B cell (primary cell): ENCODE data around the gene LTB4R. TPM values are rescaled to one million over a fixed set of nuclear protein-coding genes. Genes with fewer than 3 reads are reported as not detected.

Source experiments
- ATAC-seq: fragments of 200-7000 bp; cut with Tn5 transposase; one replicate; pipeline ENCODE4 v1.10.0; 2021; ENCODE audit warnings: low read depth, mild to moderate bottlenecking, moderate number of reproducible peaks, moderate library complexity
- CTCF ChIA-PET: fragments of 350-600 bp; sonication (Branson Sonifier 250); formaldehyde crosslinking; loops from one replicate; lab custom pipeline; 2021; ENCODE audit warnings: antibody characterized with exemption, inconsistent platforms; lab: Charles Lee
- POLR2A ChIA-PET: fragments of 350-600 bp; sonication (Branson Sonifier 250); formaldehyde crosslinking; loops from one replicate; lab custom pipeline; 2021; ENCODE audit warnings: antibody characterized with exemption; lab: Charles Lee
- DNase-seq: peaks from one replicate; pipeline ENCODE4 v3.0.0; 2013
- H2AFZ ChIP-seq: 2 replicates; pipeline ENCODE4 v1.6.1; 2012; ENCODE audit warnings: mild to moderate bottlenecking, low read depth, low read length; ENCODE audit not compliant: insufficient read depth, poor library complexity, severe bottlenecking
- H3K27ac ChIP-seq, 2 donors: 1 replicate in 1 of 2; 2 replicates in 1 of 2; pipeline ENCODE4 v1.5.1; 2012 to 2013; ENCODE audit warnings: low read length in 2 of 2, mild to moderate bottlenecking in 2 of 2, moderate library complexity in 1 of 2
- H3K27me3 ChIP-seq, 4 experiments: fragments of 200-600 bp in 1 of 4; sonication (generic) in 1 of 4; replicated peaks in 1 of 4; 1 replicate in 2 of 4; 2 replicates in 2 of 4; pipeline versions ENCODE4 v1.6.1 to v1.7.0; 2013 to 2016; ENCODE audit warnings: low read length in 3 of 4, mild to moderate bottlenecking in 2 of 4, mixed read lengths in 1 of 4, moderate library complexity in 1 of 4; ENCODE audit not compliant: insufficient read depth in 4 of 4, control insufficient read depth in 3 of 4; ENCODE audit errors: control extremely low read depth in 1 of 4
- H3K36me3 ChIP-seq, 2 experiments: replicated peaks in 1 of 2; 1 replicate in 1 of 2; 2 replicates in 1 of 2; pipeline versions ENCODE4 v1.6.1 to v1.7.1; 2013; ENCODE audit warnings: low read length in 1 of 2; ENCODE audit not compliant: insufficient read depth in 2 of 2, control insufficient read depth in 1 of 2; ENCODE audit errors: control extremely low read depth in 1 of 2, extremely low read depth in 1 of 2
- H3K4me1 ChIP-seq, 2 donors: fragments of 200-600 bp in 1 of 2; sonication (generic) in 1 of 2; 1 replicate in 1 of 2; 2 replicates in 1 of 2; pipeline versions ENCODE4 v1.5.1 to v1.6.1; 2013 to 2017; ENCODE audit warnings: low read length in 2 of 2; ENCODE audit not compliant: control insufficient read depth in 2 of 2, insufficient read depth in 2 of 2
- H3K4me2 ChIP-seq: replicated peaks from 2 replicates; pipeline ENCODE3; 2012; ENCODE audit warnings: mild to moderate bottlenecking, low read depth, low read length; ENCODE audit not compliant: poor library complexity, severe bottlenecking
- H3K4me3 ChIP-seq, 5 experiments: fragments of 200-600 bp in 1 of 5; sonication (generic) in 1 of 5; 1 replicate in 3 of 5; 2 replicates in 2 of 5; pipeline versions ENCODE4 v1.5.1 to v1.7.0; 2011 to 2016; ENCODE audit warnings: low read length in 4 of 5, mild to moderate bottlenecking in 4 of 5, low read depth in 2 of 5, control low read depth in 1 of 5, moderate library complexity in 1 of 5; ENCODE audit not compliant: insufficient read depth in 1 of 5; ENCODE audit errors: control extremely low read depth in 1 of 5, extremely low read depth in 1 of 5
- H3K79me2 ChIP-seq: fragments of 200-600 bp; sonication (generic); one replicate; pipeline ENCODE4 v1.6.0; 2016; ENCODE audit warnings: low read length; ENCODE audit not compliant: control insufficient read depth, insufficient read depth
- H3K9ac ChIP-seq: fragments of 200-600 bp; sonication (generic); 2 replicates; pipeline ENCODE4 v1.6.1; 2017; ENCODE audit warnings: mild to moderate bottlenecking, low read length, moderate library complexity
- H3K9me3 ChIP-seq, 3 donors: one replicate each; pipeline versions ENCODE4 v1.6.1 to v1.7.1; 2013; ENCODE audit warnings: low read length in 2 of 3; ENCODE audit not compliant: control insufficient read depth in 2 of 3, insufficient read depth in 1 of 3; ENCODE audit errors: control extremely low read depth in 1 of 3
- H4K20me1 ChIP-seq: 2 replicates; pipeline ENCODE4 v1.6.0; 2012; ENCODE audit warnings: mild to moderate bottlenecking, low read length; ENCODE audit not compliant: insufficient read depth, control insufficient read depth, poor library complexity, severe bottlenecking
- H3K27ac Mint-ChIP-seq: one replicate; pipeline ENCODE4 v1.8.0; 2021; ENCODE audit warnings: mixed read lengths
- H3K27me3 Mint-ChIP-seq: one replicate; pipeline ENCODE4 v1.8.0; 2021; ENCODE audit warnings: mixed read lengths
- H3K4me1 Mint-ChIP-seq: one replicate; pipeline ENCODE4 v1.8.0; 2021; ENCODE audit warnings: mixed read lengths
- H3K4me3 Mint-ChIP-seq: one replicate; pipeline ENCODE4 v1.8.0; 2021; ENCODE audit warnings: mixed read lengths
- H3K9me3 Mint-ChIP-seq: one replicate; pipeline ENCODE4 v1.8.0; 2022; ENCODE audit warnings: mixed read lengths; ENCODE audit not compliant: insufficient read depth
- CTCF ChIP-seq: fragments of 200-600 bp; IDR thresholded peaks from one replicate; pipeline ENCODE4 v1.8.0; 2022; ENCODE audit warnings: antibody characterized with exemption, mild to moderate bottlenecking
- EZH2 ChIP-seq: IDR thresholded peaks from 2 replicates; pipeline ENCODE4 v1.6.1; 2012; ENCODE audit warnings: borderline replicate concordance, low read depth, mild to moderate bottlenecking, moderate library complexity, low read length; ENCODE audit not compliant: insufficient read depth, poor library complexity, severe bottlenecking
- WGBS: methylation state at CpG from one replicate; pipeline ENCODE4 v1.1.5; 2013; ENCODE audit warnings: missing lambda C conversion rate; ENCODE audit not compliant: insufficient coverage; 5-methylcytosine and 5-hydroxymethylcytosine counted together
- intact Hi-C: fragments of 100-400 bp; cut with micrococcal nuclease; formaldehyde crosslinking; loops from one replicate; pipeline ENCODE4 v1.10.0; 2022
- polyA plus RNA-seq: library from polyadenylated mRNA; depleted of rRNA; stranded (reverse); fragments of >200 nt; gene quantifications from 2 replicates; pipeline ENCODE4 v1.2.3, GENCODE V29; 2012
- total RNA-seq, 2 donors: library from RNA; stranded (reverse); fragments of 120-200 nt in 1 of 2; gene quantifications; 1 replicate in 1 of 2; 2 replicates in 1 of 2; pipeline versions ENCODE4 v1.2.3 to v1.2.4, GENCODE V29; 2013 to 2022

LTB4R gene
- total and polyA plus RNA-seq, 2 donors (not counting 1 experiment from before 2014, with no cell fraction given): 8.8 to 19.1 TPM

- Mint-ChIP-seq H3K4me1 (peaks cover 44% of the 10 kb centered on the region), H3K27me3 (peaks cover 17% of the 10 kb centered on the region), H3K27ac (peak overlapping the region; percentile 76), H3K9me3 (no peaks in the 10 kb centered on the region), H3K4me3 (peak overlapping the region; percentile 93)
- Histone ChIP-seq H3K36me3 (peaks cover 0 to 8% of the 10 kb centered on the region in 2 experiments), H3K4me2 (peak overlapping the region; percentile 88), H2AFZ (no peak overlapping the region), H3K4me3 (peak overlapping the region in 2 of 5 experiments; percentile 37), H3K9me3 (peaks cover 0 to 9% (median 0%) of the 10 kb centered on the region in 3 donors), H3K4me1 (peaks cover 42 to 47% of the 10 kb centered on the region in 2 donors), H4K20me1 (peaks cover 12% of the 10 kb centered on the region), H3K27ac (no peak overlapping the region), H3K79me2 (peaks cover 4% of the 10 kb centered on the region), H3K27me3 (peaks cover 0 to 33% (median 19%) of the 10 kb centered on the region in 4 experiments), H3K9ac (no peak overlapping the region)
- ATAC-seq (no peak), DNase-seq (no peak)
- 45% methylated on average over 26 of the region's 26 CpGs for WGBS
- CTCF ChIA-PET: interaction anchor here (0.7 to 16.1 kb wide), 21 partner anchors 9 to 274 kb away, joined by 3 to 650 read pairs (median 13); partner anchors contain the start of genes CBLN3, CIDEB, DHRS1 and KHNYN
- TF ChIP-seq EZH2 (no peak), CTCF (no peak)
- POLR2A ChIA-PET: interaction anchor here (0.7 to 3.5 kb wide), 8 partner anchors 20 to 110 kb away, joined by 3 to 42 read pairs (median 4); partner anchors contain the start of genes CBLN3, KHNYN and TINF2
- intact Hi-C loops: loop anchor here (1.0 to 10.0 kb wide), 7 partner anchors 9 to 343 kb away; partner anchors contain the start of genes LTB4R and RABGGTA
Observed at GRCh38 chr14:24331731-24332267, 20.5 kb downstream of the LTB4R start.
